Fibroblast of skin of right quadriceps (primary cell): Measurements from ENCODE around the gene TAF9B.
"Not testable (repeated sequence)": the region's sequence is repeated elsewhere in the genome, so short reads cannot be mapped to it uniquely, and the experiment has no call there.

Source experiments
- DNase-seq: peaks from one replicate; pipeline ENCODE4 v3.0.0-alpha.2; 2013

Gene TAF9B

GRCh38 chrX:78139160-78140123 is at the start of gene TAF9B:
TSS of gene TAF9B (minus strand) at chrX:78139650. CDS start at chrX:78139611, 39 bp downstream.
- peak; percentile 77 for DNase-seq

DNA sequence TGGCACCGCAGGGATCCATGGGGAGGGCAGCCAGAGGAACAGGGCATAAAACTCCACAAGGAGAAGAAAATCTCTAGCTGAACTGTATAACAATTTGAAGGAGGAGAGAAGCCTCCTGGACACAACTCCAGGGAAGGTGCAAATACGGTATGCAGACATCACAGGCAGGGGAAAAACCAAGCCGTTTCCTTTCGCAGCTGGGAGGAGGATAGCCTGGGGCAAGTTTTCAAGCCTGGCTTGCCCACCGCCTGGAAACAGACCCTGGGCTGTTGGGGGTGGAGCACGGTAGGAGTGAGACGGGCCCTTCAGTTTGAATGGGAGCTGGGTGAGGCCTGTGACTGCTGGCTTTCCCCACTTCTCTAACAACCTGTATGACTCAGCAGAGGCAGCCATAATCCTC is 43.4 kb upstream of the TAF9B start:
- DNase-seq, result no peak

DNA sequence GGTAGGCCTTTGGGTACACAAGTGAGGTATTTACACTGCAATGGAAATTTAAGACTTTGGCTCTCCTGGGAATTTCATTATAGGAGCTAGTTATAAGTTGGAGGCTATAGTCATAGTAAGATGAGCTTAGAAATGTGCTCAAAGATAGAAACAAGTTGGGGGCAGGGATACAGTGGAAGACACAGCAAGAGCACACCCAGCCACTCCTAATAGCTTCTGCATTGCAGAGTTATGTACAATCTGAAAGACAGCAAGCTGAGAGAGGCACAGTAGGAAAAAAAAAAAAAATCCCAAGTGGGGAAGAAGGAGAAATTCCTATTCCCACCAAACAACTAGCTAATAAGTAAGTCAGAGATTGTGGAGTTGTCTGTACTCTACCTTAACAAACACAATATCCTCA is 41.9 kb upstream of the TAF9B start:
- no peak for DNase-seq

- no peak for DNase-seq
Observed at GRCh38 chrX:78168065-78168464, 28.6 kb upstream of the TAF9B start.

DNA sequence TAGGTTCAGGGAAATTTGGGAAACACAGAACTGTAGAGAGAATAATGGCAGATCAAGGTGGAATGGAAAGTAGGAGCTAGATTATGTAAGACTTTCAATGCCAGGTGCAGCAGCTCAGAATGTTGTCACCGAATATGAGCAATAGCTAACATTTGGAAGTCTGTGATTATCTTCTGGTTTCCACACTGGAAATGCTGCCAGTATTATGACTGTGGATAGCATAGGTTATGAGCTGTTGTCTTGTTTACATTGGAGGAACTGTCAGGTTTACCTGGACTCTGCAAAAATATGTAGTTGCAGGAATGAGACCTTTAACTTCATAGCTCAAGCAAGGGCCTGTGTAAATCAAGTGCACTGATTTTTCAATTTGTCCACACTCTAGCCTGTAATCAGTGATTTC is 26.0 kb upstream of the TAF9B start:
- no peak for DNase-seq

GRCh38 chrX:78163175-78163574 is 23.7 kb upstream of the TAF9B start:
- not testable (repeated sequence) for DNase-seq

- not testable (repeated sequence) for DNase-seq
Observed at GRCh38 chrX:78160711-78161110, 21.3 kb upstream of the TAF9B start.

DNA sequence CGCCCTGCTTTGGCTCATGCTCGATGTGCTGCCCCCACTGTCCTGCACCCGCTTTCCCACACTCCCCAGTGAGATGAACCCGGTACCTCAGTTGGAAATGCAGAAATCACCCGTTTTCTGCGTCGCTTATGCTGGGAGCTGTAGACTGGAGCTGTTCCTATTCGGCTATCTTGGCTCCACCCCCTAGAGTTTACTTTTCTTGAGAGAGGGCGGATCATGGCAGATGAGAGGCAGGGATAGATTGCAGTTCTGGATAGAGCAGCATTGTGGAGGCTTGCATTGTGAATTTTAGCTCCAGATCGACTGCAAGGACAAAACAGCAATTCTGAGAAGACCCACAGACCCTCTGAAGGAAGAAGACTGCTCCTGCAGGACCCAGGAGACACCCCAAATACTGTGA is 18.4 kb upstream of the TAF9B start:
- DNase-seq, result not testable (repeated sequence)

- not testable (repeated sequence) for DNase-seq
Observed at GRCh38 chrX:78157373-78157772, 17.9 kb upstream of the TAF9B start.

GRCh38 chrX:78147002-78147540 is 7.6 kb upstream of the TAF9B start:
- not testable (repeated sequence) for DNase-seq

- no peak for DNase-seq
Observed at GRCh38 chrX:78140206-78140605, 756 bp upstream of the TAF9B start.

GRCh38 chrX:78133238-78133960 is 6.1 kb downstream of the TAF9B start:
- DNase-seq, result no peak

GRCh38 chrX:78131117-78131516 is 8.3 kb downstream of the TAF9B start:
- DNase-seq, result no peak

DNA sequence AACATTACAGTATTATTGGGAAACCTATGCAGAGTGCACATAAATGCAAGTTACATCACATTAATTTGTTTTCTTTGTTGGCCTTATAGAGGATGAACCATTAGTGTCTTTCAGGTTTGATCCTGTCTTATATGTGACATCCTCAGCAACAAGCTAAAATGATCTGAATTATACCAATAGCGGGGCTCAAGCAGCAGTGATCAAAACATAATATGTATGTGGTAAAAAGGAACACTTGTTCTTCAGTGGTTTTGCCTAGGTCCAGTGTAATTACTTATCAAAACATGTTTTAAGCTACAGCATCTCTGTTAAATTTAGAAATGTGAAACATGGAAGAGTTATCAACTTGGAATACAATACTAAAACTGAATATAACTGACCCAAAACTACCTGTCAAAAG is 9.1 kb downstream of the TAF9B start:
- no peak for DNase-seq

DNA sequence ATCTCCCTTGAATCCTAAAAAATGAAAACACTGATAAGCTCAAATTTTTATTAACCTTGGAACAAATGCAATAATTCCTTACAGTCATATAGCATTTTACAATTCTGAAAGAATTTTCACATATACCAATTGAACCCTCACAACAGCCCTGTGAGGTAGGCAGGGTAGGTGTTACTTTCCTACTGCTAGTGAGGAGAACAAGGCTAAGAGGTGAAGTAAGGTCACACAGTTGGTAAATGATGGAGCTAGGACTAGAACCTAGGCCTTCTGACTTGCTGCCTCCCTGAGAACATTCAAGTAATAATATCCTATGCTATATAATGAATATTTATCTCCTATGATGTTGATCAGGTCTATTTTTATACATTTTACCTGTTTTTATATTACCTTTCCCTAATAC is 9.7 kb downstream of the TAF9B start:
- DNase-seq, result no peak

- DNase-seq, result not testable (repeated sequence)
Observed at GRCh38 chrX:78125781-78126180, 13.7 kb downstream of the TAF9B start.

DNA sequence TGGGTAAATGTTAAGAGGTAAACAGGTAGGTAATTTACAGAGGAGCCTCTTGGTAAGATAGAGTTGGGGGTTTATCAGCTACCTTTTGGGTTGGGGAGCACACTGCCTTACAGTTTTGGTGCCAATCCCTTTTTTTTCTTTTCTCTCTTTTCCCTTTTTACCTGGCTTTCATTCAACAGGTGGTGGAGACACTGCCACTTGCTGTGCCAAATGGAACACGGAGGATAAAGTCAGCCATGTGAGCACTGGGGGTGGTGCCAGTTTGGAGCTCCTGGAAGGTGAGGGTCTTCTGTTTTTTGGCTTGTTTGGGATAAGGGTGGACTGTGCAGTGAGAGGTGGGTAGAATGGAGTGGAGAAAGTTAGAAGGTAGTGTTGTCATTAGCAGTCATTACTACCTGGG is 14.3 kb downstream of the TAF9B start:
- DNase-seq, result no peak

DNA sequence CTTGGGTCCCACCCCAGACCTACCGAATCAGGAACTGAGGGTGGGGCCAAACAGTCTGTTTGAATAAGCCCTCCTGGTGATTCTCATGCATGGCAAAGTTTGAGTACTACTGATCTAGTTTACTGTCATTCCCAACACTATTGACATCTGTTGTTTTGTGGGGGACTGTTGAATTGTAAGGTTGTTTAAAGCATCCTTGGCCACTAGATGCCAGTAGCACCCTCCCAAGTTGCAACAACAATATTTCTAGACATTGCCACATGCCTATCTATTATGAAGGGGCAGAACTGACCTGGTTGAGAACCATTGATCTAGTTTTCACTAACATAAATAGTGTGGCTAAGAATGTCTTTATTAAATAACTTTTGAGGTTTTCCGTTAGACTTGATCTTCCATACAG is 15.1 kb downstream of the TAF9B start:
- no peak for DNase-seq

DNA sequence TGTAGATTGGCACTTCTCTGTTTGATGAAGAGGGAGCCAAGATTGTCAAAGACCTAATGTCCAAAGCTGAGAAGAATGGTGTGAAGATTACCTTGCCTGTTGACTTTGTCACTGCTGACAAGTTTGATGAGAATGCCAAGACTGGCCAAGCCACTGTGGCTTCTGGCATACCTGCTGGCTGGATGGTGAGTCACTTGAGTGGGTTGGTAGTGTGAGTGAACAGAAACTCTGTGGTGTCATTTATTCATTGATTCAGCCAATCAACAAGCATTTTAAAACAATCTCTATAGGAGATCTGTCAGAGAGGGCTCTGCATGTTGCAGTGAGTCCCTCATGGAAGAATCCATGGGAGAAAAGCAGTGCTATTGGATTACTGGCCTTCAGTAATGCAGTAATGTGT is 16.3 kb downstream of the TAF9B start:
- peak; percentile 22 for DNase-seq

- DNase-seq, result no peak
Observed at GRCh38 chrX:78119521-78120227, 19.8 kb downstream of the TAF9B start.

- no peak for DNase-seq
Observed at GRCh38 chrX:78118628-78119027, 20.8 kb downstream of the TAF9B start.

DNA sequence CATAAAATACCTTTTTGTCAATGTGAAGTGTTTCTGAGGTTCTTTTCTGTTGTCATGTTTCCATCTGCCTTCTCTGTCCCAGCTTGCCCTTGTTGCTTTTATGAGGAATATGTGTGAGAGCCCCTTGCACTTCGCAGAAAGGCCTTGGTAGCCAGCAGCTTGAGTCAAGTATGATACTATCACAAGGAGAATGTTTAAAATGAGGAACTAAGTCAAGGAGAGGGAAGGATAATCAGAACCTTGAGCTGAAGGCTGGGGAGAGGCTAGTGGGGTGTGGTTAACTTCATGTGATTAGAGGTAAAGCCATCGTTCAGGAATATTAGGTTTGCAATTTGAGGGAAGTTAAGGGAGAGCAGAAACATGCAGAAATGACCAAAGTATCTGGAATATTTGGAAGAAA is 22.7 kb downstream of the TAF9B start:
- DNase-seq, result no peak

GRCh38 chrX:78116365-78116764 is 23.1 kb downstream of the TAF9B start:
- no peak for DNase-seq
